HG03354 (cell line): ENCODE data around the gene SH3D19.
"Not testable (repeated sequence)": the region's sequence is repeated elsewhere in the genome, so short reads cannot be mapped to it uniquely, and the experiment has no call there.

Experiments used
- ATAC-seq: cut with Tn5 transposase; IDR thresholded peaks from one replicate; pipeline ENCODE4 v1.9.1; 2021; ENCODE audit warnings: mild to moderate bottlenecking; ENCODE audit not compliant: unreplicated experiment, poor library complexity, severe bottlenecking

Gene SH3D19

DNA sequence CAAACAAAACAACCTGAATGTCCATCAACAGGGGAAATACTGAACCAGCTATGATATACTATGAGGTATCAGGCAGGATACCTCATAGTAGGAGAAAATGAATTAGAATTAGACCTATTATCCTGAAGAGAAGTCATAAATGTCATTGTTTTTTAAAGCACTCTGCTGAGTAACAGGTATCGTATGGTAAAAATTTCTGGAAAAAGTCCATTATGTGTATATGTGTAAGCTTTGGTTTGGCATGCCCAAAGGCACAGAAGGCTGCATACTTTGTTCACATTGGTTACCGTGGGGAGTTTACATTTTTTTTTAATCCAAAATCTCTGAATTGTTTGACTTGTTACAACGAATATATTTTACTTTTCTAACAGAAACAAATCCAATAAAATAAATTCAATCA, 155.5 kb downstream of the SH3D19 start:
- no peak for ATAC-seq

DNA sequence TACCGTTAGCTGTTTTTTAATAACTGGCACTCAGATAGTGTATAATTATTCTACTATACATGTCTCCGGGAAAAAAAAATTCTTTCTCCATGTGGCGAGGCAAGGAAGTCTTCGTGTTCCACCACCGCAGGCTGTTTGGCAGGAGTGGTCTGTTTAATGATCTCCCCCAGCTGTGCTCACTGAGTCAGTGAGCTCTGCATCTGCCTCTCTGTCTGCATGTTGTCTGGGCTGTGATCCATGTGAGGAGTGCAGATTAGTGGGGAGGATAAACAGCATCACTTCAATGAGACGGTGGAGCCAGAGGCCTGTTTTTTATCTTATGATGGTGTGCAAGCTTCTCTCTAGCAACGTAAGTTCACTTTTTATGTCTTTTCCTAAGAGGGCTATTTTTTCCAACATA, 156.2 kb downstream of the SH3D19 start:
- ATAC-seq = no peak

DNA sequence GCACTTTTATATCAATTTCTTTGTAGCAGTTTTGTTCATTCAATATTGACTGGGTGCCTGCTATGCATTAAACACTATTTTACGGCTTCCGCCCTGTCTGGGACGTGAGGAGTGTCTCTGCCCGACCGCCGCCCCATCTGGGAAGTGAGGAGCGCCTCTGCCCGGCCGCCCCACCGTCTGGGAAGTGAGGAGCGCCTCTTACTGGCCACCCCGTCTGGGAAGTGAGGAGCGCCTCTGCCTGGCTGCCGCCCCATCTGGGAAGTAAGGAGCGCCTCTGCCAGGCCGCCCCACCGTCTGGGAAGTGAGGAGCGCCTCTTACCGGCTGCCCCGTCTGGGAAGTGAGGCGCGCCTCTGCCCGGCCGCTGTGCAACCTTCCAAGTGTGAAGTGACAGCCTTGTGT, 157.8 kb downstream of the SH3D19 start:
- no peak for ATAC-seq

DNA sequence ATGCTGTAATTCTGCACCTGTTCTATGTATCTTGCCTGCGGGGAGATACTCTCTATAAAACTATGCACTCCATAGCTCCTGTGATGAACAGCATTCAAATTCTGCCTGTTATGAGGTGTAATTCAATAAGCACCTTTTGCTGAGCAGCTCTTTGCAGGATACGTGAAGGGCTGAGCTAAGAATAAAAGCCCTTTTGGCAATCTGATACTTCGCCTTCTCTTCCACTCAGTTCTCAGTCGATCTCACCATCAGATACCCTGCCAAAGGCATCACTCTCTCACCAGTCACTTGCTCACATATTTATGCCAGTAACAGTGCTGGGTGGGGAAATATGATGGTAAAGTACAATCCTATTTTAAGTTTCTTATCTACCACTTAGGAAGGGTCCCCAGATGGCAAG, 158.8 kb downstream of the SH3D19 start:
- ATAC-seq = no peak

DNA sequence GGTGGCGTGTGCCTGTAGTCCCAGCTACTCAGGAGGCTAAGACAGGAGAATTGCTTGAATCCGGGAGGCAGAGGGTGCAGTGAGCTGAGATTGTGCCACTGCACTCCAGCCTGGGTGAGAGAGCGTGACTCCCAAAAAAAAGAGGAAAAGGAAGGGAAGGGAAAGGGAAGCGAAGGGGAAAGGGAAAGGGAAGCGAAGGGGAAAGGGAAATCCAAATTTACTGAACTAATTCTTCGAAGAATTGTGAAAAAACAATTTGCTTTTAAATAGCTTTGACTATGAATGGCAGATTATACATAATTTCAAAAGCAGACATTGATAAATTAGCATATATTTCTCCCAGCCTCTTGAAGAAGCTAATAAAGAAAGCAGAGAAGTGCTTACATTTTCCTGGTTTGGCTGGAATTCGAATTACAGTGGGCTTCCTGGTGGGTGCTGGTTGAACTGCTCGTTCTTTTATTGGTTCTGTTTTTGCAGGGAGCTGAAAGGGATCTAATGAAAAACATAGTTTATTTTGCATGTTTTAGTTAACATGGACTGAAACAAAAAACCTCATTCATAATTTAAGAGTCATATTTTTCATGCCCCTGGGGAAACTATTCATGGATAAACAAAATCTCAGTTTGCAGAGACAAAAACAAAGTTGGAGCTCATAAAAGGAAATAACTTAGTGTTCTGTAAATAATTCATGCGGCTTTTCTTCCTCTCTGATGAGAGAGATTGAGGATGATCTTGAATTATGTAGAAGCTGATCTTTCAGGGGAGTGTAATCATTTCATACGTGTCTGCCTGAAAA, 160.0 kb downstream of the SH3D19 start:
- no peak for ATAC-seq

DNA sequence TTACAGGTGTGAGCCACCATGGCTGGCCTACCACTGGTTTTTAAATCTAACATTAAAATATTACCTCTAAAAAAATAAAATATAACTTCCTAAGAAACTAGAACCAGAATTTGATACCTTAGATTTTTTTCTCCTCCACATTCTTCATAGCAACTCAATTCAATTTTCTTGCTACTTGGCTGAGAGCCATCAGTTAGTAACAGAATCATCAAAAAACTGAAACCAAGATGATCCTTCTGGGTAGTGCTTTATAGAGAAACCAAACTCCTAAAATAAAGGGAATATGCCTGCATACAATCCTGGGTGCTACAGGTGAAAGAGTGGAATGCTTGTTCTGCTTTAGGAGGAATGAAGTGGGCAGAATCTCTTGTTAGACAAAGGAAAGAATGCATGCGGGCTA, 161.6 kb downstream of the SH3D19 start:
- ATAC-seq = no peak

DNA sequence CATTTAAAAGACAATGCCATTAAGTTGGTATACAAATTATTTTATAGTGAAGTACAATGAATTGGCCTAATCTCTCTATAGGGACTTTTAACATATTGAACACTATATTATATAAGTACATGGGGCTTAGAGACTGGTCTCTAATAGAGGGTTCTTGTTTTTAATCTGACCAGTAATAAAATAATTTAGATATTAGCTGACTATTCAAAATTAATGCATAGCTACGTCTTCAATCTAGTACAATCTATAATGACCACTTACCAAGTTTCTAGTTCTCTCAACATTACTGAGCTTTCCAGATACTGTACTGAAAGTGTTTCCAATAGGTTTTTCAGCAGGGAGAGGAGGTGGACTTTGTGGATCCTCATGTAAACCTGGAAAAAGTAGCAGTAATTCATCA, 166.4 kb downstream of the SH3D19 start:
- ATAC-seq = no peak

DNA sequence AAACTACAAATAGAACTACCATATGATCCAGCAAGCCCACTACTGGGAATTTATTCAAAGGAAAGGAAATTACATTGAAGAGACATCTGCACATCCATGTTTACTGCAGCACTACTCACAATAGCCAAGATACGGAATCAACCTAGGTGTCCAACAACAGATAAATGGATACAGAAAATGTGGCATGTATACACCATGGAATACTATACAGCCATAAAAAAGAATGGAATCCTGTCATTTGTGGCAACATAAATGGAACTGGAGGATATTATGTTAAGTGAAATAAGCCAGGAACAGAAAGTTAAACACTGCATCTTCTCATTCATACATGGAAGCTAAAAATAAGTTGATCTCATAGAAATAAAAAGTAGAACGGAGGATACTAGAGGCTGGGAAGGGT, 167.9 kb downstream of the SH3D19 start:
- no peak for ATAC-seq

DNA sequence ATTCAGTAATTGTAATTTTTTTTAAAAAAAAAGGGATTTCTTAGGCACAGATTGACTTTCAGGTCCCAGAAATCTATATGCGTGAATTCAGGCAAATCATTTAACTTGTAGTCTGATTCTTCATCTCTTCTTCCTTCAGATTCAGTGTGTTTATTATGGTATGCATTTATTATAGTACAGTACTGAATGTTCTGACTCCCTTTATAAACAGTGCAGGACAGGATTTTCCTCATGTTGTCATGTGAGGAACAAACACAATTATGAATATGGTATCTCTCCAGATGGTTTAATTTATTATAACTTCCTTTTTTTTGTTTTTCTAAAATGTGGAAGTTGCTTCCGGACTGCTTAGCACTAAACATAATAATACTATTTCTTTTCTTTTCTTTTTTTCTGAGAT, 171.8 kb downstream of the SH3D19 start:
- ATAC-seq = no peak

DNA sequence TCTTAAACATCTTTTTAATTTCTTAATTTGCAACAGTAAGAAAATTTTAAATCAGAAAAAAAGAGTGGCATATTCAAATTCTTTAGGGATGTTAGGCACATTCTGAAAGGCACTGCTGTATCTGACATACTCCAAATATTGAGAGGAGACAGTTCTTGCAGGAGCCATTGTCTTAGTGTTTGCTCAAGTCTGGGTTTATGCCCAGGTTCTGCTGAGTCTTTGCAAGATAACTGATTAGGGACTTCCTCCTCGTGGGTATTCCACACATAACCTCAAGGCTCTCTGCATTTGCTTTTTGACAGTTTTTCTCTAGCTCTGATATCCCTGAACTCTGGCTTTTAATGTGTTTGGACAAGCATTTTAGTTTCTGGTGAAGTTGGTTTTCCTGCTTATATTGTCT, 173.4 kb downstream of the SH3D19 start:
- no peak for ATAC-seq

DNA sequence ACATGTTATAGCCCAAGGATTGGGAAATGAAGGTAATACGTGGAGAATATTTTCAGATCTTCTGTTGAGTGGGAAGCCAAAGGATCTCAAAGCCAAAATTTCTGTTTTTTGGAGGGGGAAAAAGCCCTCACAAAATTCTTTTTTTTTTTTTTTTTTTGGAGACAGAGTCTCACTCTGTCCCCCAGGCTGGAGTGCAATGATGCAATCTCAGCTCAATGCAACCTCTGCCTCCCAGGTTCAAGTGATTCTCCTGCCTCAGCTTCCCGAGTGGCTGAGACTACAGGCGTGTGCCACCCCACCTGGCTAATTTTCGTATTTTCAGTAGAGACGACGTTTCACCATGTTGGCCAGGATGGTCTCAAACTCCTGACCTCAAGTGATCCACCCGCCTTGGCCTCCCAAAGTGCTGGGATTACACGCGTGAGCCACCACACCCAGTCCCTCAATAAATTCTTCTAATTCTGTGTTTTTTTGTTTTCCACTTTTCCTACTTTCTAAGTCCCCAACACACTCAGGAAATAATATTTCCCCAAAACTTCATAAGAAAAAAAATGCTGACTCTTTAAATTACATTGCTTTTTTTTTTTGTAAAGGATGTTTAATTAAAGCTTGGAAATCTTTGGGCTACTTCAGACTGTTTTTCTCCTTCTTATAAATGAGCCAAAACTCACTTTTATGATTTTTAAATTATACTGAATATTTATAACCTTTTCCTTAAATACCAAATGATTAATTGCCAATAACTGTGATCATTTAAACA, 174.4 kb downstream of the SH3D19 start:
- no peak for ATAC-seq

DNA sequence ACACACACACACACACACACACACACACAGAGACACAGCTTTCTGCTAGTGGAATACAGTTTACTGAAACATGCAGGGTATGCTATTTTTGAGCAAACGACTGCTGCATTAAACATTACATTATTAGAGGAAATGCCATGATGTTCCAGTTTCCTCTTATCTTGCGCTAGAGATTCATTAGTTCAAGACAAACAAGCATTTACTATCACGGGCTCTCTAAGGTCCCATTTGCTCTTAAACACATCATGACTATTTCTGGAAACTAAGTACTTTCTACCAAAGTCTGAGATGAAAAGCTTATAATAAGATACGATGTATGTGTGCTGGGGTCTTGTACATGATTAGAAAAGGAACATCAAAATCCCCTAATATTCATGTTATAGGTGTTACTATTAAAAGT, 177.1 kb downstream of the SH3D19 start:
- no peak for ATAC-seq

DNA sequence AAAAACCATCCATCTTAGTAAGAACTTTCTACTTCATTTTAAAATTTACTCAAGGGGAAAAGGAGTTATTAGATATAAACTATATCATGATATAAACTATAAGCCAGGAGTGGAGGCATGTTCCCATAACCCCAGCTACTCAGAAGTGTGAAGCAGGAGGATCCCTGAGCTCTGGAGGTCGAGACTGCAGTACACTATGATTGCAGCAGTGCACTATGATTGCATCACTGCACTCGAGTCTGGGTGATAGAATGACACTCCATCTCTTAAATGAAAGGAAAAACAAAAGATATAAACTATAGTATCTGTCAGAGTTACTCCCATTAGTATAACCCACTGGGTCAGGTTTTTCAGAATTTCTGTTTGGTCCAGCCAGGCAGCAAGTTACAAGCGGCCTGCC, 178.4 kb downstream of the SH3D19 start:
- ATAC-seq = no peak

DNA sequence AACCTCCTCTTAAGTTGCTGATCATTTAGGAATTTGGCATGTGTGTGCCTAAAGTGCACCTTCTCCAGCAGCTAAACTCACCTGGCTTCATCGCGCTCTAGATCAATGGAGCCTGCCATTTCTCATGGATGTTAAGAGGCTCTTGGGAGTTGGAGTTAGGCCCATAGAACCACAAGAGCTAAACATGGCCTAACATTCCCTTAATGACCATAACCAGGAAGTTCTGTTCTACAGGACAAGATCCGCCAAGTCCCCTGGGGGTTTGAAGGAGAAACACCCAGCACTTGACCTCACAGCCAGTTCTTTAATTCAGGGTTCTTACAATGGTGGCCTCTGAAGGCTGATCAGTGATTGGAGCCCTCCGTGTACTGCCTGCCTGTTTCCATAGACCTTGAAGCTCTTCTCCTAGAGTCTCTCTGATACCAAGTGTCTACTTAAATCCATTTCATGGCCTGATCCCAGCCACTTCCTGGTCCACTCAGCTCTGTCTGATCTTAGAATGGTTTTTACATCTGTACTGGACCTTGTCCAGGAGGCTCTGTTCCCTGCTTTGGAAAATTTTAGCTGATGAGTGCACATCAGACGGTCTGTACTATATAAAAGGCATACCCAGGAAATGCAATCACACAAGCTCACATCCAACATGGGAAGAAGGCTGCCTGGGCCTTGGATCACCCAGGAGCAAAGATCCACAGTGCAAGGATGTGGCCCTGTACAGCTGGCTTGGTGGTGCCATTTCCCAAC, 180.9 kb downstream of the SH3D19 start:
- ATAC-seq = no peak

DNA sequence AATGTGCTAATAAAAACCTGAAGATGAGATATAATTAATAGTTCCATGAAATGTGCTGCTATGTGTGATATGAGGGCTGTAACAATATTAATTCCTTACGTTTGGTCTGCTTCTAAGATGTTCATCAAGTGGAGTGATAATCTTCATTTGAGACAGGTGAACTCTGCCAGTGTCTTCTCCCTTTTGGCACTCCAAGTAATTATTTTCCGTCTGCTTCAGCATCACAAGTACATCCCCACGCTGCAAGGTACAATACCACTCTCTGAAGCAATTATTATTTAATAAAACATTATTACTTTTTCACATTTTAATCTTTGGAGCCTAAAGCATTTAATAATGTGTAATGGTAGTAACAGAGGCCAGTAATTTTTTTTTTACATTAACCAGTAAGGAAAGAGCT, 181.6 kb downstream of the SH3D19 start:
- ATAC-seq = no peak

DNA sequence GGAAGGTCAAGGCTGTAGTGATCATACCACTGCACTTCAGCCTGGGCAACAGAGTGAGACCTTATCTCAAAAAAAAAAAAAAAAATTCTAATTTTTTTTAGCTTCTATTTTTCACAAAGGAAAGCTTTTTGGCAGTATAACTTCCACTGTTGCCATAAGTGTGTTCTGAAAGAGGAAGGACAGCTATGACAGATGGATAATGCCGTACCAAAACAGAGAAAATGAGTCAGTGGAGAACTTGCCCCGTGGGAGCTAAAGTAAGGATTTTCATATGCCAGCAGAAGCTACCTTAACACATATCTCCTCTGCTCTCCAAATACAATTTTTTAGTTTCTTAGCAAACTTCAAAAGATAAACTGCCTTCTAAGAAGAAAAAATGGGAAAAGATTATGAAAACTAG, 182.2 kb downstream of the SH3D19 start:
- ATAC-seq = no peak

DNA sequence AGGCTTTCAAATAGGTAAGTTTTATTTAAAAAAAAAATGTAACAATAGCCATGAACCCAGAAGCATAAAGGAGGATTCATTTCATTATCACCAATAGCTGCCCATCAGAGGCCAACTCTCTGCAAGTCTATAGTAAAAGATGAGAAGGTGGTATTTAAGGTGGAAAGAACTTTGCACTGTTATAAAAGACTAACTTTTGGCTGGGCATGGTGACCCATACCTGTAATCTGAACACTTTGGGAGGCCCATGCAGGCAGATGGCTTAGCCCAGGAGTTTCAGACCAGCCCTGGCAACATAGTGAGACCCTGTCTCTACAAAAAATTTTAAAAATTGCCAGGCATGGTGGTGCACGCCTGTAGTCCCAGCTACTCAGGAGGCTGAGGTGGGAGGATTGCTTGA, 182.6 kb downstream of the SH3D19 start:
- ATAC-seq = no peak

DNA sequence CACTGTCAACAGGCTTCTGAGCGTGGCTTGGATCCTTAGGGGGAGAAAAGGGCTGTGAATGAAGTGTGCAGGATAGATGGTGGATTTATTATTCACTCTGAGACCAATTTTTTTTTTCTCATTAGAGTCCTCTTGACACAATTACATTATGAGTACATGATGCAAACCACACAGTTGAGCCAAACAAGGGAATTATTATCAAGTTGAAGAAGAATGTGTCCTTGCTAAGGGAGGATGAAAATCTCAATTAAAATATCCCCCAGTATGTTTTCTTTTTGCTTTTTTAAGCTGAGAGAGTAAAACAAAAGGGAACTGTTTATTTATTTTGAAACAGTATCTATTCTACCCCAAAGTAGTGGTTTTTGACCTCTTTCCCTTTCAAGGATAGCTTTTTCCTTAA, 185.6 kb downstream of the SH3D19 start:
- no peak for ATAC-seq

DNA sequence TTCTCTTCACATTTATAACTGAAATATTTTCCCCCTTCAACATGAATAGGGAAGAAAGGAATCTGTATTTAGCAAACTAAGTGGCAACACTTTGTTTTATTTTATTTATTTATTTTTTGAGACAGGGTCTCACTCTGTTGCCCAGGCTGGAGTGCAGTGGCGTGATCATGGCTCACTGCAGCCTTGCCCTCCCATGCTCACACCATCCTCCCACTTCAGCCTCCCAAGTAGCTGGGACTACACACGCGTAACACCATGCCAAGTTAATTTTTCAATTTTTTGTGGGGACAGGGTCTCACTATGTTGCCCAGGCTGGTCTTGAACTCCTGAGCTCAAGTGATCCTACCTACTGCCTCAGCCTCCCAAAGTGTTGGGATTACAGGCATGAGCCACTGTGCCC, 189.4 kb downstream of the SH3D19 start:
- not testable (repeated sequence) for ATAC-seq

DNA sequence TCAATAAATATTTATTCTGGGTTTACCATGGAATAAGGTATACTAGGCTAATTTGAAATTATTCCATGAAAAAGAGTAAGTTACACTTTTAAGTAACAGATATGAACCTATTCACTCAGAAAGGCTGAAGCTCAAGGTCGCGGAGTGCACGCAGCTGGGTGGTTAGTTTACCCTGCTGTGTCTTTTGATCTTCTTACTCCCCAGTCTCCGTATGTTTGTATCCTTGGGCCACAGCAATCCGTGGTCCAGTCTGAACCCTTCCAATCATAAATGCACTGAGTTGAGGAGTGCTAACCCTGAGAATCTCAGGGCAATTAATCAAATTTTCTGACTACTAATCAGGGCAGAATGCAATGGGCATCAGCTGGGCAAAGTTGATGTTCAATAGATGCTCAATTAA, 192.1 kb downstream of the SH3D19 start:
- ATAC-seq = no peak

DNA sequence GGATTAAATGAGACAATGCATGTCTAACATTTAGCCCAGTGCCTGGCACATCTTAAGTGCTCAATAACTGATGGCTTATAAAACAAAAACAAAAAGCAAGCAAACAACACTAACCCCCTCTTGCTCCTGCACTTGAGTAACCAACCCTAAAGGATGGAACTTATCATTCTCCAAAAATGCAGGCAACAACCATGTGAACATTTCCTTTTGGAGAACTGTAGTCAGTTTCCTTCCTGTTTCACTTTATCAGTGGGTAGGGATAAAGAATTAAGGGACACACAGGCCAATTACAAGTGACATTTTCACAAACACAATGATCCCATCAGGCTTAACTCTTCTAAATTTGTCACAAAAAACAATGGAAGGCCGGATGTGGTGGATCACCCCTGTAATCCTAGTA, 195.6 kb downstream of the SH3D19 start:
- no peak for ATAC-seq
